ENCODE results near the gene ZNF76. TPM values are rescaled to one million over a fixed set of nuclear protein-coding genes. Genes with fewer than 3 reads are reported as not detected.
"Not testable (repeated sequence)": the region's sequence is repeated elsewhere in the genome, so short reads cannot be mapped to it uniquely, and the experiment has no call there.

The ZNF76 gene
- polyA plus RNA-seq, 4 donors, result 35.2 to 72.6 (median 52.3) TPM

DNA sequence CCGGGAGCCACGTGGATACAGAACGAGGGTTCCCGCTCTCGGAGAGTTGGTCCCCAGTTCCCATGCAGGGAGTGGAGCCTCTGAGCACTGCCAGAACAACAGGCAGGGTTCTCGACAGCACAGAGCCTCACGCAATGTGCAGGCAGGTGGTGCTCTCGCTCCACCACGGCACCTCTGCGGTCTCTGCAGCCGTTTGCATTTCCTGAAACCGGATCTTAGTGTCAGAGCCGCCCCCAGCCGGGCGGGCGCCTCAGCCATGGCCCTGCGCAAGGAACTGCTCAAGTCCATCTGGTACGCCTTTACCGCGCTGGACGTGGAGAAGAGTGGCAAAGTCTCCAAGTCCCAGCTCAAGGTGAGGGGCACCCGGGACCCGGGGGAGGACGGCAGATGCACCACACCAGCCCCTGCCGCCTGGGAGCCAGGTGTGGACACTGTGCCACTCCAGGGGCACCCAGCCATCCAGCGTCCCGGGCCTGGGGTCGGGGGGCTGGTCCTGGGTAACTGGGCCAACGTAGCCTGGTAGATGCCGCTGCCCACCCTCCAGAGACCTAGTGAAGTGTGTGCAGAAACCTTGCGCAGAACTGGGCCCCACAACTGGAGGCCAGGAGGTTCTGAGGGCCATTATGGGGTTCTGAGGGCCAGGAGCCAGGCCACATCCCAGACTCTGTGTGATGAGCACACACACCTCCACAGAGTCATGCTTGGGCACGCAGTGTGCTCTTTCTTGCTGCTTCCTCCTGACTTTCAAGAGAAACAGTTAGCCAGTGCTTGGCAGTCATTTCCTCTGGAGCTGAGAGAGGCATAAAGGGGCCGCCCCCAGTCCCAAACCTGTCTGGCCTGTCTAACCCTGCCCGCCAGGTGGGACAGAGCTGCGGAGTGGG lies 38.3 kb downstream of the ZNF76 start, which contains the start of gene DEF6:
DEF6 (plus strand) TSS at position 218 of the 881 bp plus-strand sequence; CDS start at position 257, 39 bp downstream.
- peak; percentile 51 to 81 (median 69) for DNase-seq (ENCODE audit: low read depth in 4 of 4, low spot score in 2 of 4)

DNA sequence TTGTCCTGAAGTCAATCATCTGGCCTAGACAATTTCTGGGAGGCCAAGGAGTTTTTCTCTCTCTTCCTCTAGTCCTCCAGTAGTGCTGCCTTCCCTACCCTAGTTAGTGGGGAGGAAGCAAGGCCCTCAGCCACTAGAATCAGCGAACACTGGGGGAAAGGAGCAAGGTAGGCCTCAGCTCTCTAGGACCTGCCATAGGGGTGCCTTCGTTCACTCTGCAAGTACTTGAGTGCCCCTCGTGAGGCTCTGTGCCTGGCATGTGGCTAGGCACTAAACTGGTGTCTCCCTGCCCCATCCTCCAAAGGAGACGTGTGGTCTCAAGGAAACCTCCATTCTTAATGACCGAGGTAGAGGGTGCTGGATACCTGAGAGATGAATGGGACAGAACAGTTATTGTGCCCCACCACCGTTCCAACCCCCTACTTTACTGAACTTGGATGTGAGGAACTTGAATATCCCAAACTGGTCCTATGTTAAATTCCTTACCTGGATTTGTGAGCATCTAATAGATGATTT lies 39.1 kb downstream of the ZNF76 start:
- DNase-seq (ENCODE audit: low read depth in 4 of 4, low spot score in 2 of 4), result no peak

DNA sequence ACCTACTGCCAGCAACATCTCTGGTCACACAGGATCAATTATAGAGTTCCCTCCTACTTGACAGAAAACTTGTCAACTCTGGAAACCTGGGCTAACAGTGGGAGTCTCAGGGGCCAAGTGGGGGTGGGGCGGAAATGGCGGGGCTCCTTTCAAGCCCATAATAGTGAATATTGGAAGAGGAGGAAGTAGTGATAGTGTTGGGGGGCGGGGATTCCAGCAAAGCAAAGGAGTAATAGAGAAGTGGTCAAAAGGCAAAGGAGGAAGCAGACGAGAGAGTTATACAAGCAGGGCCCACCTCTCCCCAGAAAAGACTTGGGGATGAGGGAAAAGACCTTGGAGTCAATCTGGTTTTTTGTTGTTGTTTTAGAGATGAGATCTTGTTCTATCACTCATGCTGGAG lies 40.1 kb downstream of the ZNF76 start:
- no peak for DNase-seq (ENCODE audit: low read depth in 4 of 4, low spot score in 2 of 4)

DNA sequence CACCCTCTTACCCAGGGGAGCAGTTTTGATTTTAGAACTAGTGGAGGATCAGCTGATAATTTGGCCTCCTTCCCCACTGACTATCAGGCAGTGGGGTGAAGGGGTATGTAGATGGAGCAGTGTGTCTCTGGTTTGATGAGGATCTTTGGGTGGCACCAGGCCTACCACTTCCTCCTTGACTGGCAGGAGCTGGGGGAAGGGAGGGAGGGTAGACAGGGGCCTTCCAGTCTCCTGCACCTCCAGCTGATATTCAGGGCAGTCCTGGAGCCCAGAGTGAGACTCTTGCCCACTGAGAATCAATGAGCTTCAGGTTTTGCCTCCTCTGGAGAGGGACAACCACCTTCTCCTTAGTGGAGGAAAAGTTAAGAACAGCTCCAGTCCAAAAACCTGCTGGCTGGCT lies 41.3 kb downstream of the ZNF76 start:
- DNase-seq (ENCODE audit: low read depth in 4 of 4, low spot score in 2 of 4), result no peak

- no peak for DNase-seq (ENCODE audit: low read depth in 4 of 4, low spot score in 2 of 4)
Observed at GRCh38 chr6:35302604-35303241, 43.2 kb downstream of the ZNF76 start.

DNA sequence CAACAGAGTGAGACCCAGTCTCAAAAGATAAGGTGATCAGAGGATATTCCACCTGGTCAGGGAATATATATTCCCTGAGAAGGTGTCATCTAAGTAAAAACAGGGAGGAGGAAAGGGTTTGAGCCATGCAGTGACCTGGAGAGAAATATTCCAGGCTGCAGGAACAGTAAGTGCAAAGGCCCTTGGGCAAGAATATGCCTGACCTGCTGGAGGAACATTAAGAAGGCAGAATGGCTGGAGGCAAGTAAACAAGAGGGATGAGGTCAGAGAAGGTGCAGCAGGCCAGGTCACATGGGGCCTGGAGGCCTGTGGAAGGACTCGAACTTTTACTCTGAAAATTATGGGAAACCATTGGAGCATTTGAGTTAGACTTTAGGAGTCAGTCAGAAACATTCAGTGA lies 44.8 kb downstream of the ZNF76 start:
- DNase-seq (ENCODE audit: low read depth in 4 of 4, low spot score in 2 of 4), result no peak

DNA sequence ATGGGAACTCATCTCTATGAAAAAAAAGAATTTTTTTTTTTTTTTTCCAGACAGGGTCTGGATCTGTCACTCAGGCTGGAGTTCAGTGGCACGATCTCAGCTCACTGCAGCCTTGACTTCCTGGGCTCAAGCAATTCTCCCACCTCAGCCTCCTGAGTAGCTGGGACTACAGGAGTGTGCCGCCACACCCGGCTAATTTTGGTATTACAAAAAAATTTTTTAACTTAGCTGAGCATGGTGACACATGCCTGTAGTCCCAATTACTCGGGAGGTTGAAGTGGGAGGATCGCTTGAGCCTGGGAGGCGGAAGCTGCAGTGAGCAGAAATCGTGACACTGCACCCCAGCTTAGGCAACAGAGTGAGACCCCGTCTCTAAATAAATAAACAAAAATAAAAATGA lies 45.6 kb downstream of the ZNF76 start:
- no peak for DNase-seq (ENCODE audit: low read depth in 4 of 4, low spot score in 2 of 4)

GRCh38 chr6:35307138-35307537 lies 47.6 kb downstream of the ZNF76 start:
- not testable (repeated sequence) for DNase-seq (ENCODE audit: low read depth in 4 of 4, low spot score in 2 of 4)

DNA sequence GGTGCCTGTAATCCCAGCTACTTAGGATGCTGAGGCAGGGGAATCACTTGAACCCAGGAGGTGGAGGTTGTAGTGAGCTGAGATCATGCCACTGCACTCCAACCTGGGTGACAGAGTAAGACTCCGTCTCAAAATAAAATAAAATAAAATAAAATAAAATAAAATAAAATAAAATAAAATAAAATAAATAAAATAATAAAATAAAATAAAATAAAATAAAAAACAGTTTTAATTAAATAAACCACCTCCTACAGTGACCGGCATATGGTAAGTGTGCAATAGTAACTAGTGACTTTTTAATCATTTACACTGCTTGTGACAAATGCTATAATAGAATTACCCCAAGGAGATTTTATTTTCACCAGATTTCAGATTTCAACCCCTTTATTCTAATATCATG lies 49.0 kb downstream of the ZNF76 start:
- DNase-seq (ENCODE audit: low read depth in 4 of 4, low spot score in 2 of 4), result not testable (repeated sequence)

DNA sequence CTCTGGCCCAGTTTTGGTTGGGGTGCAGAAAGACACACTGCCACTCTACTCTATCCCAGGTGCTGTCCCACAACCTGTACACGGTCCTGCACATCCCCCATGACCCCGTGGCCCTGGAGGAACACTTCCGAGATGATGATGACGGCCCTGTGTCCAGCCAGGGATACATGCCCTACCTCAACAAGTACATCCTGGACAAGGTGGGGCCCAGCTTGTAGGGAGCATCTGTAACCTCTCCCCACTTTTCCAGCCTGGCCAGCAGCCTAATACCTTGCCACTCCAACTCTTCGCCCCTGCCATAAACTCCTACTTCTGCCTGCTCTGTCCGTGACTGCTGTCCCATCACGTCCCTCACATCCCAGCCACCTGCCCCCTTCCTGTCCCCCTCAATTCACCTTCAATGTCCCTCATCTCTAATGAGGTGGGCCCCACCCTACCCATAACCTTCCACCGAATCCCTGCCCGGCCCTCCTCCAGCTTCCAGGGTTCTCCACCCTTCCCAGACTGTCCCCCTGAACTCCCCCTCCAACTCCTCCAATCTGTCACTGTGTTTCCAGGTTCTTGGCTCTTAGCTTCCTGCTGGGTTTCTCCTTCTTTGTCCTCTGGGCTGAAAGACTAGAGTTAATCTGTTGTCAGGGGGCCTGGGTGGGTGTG lies 50.2 kb downstream of the ZNF76 start:
- DNase-seq (ENCODE audit: low read depth in 4 of 4, low spot score in 2 of 4), result no peak

GRCh38 chr6:35310265-35310831 lies 50.8 kb downstream of the ZNF76 start:
- DNase-seq (ENCODE audit: low read depth in 4 of 4, low spot score in 2 of 4), result no peak

DNA sequence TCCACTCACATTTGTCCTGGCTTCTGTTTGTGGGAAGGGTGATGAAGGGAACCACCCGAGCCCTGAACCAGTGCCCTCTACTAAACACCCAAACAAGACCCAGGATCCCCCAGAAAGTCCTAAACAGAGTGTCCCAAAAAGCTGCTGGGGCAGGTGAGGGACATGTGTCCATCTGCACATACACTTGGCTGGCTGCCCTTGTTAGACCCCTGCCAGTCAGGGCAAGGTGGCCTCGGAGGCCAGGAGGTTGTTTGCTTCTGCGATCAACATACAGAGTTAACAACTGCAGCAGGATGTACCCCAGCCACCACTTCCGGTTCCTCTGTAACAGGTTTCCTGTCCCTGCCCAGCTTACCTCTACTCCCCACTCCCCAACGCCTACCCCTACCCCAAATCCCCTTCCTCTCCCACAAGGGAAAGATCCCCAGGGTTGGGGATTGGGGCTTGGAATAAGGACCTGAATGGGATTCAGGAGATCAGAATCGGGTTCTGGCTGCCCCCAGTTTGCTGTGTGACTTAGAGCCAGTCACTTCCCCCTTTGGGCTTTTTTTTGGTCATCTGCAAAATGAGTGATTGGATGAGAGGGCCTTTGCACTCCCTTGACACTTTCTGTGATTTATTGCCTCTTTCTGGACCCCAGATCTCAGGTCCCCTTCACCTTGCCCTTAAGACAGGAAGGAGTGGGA lies 52.0 kb downstream of the ZNF76 start:
- no peak for DNase-seq (ENCODE audit: low read depth in 4 of 4, low spot score in 2 of 4)

DNA sequence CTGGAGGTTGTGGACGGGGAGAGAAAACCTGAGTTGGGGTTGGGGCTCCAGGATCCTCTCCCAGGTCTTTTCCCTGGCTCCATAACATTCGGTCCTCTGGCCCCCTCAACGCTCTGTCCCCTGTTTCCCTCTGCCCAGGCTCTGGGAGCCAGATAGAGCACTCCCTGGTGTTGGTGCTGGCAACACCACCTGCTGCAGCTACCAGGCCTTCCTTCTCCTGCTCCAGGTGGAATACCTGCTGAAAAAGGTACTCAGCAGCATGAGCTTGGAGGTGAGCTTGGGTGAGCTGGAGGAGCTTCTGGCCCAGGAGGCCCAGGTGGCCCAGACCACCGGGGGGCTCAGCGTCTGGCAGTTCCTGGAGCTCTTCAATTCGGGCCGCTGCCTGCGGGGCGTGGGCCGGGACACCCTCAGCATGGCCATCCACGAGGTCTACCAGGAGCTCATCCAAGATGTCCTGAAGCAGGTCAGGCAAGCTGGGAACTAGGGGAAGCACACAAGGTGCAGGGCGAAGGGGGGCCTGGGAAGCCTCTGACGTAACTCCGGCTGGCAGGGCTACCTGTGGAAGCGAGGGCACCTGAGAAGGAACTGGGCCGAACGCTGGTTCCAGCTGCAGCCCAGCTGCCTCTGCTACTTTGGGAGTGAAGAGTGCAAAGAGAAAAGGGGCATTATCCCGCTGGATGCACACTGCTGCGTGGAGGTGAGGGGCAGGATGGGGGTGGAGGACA lies 52.7 kb downstream of the ZNF76 start:
- DNase-seq (ENCODE audit: low read depth in 4 of 4, low spot score in 2 of 4), result no peak

DNA sequence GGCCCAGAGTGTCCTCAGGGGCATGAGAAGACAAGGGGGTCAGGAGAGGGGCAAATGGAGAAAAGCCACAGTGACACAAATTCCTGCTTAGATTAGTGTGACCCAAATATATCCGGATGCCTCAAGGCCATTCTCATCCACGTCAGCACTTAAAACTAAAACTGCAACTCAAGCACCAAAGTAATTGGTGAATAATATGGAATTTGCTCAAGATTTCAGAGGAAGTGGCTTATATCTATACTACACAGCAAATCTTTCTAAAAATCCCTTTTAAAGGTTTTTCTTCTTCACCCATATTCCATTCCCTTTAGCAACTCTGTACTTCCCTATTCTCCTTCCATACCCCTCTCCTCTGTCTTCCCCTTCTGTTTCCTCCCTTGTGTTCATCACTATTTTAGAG lies 53.3 kb downstream of the ZNF76 start:
- no peak for DNase-seq (ENCODE audit: low read depth in 4 of 4, low spot score in 2 of 4)

- no peak for DNase-seq (ENCODE audit: low read depth in 4 of 4, low spot score in 2 of 4)
Observed at GRCh38 chr6:35317483-35318195, 58.1 kb downstream of the ZNF76 start.

DNA sequence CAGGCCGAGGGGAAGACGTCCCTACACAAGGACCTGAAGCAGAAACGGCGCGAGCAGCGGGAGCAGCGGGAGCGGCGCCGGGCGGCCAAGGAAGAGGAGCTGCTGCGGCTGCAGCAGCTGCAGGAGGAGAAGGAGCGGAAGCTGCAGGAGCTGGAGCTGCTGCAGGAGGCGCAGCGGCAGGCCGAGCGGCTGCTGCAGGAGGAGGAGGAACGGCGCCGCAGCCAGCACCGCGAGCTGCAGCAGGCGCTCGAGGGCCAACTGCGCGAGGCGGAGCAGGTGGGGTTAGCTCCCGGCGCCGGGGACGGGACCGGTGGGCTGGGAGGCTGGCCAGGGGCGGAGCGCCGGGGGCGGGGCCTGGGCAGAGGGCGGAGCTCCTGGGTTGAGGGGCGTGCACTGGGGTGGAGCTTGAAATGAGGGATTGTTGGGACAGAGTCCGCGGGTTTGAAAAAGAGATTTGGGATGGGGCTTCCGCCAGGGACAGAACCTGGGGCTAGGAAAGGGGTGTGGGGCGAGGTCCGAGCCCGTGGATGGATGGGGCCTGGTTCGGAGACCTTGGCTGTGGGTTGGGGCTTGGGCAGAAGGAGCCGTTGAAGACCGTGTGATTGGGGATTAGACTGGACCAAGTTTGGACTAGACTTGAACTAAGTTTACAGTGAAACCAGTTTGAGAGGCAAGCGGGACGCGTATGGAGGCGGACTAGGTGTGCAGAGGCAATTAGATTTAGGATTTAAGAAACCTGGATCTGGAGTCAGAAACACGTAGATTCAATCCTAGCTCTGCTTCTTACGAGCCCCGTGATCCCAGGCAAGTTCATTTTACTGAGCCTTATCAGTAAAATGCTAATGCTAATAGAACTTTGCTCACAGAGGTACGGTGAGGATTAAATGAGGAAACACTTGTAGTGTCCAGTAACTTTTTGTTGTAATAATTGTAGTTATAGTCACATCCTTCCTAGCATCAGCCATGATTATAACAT lies 58.9 kb downstream of the ZNF76 start:
- peak in 3 of 4 donors; percentile 70 to 79 (median 78) for DNase-seq (ENCODE audit: low read depth in 4 of 4, low spot score in 2 of 4)

- DNase-seq (ENCODE audit: low read depth in 4 of 4, low spot score in 2 of 4), result no peak
Observed at GRCh38 chr6:35319346-35320030, 60.0 kb downstream of the ZNF76 start.
